SJSA1 (cell line): Measurements from ENCODE around the gene COQ8A. TPM values are rescaled to one million over a fixed set of nuclear protein-coding genes. Genes with fewer than 3 reads are reported as not detected.
"Not testable (repeated sequence)": the region's sequence is repeated elsewhere in the genome, so short reads cannot be mapped to it uniquely, and the experiment has no call there.

Experiments used
- DNase-seq, 2 experiments: peaks; one replicate each; pipeline ENCODE4 v3.0.0-alpha.2; 2015 to 2020; ENCODE audit warnings: low spot score in 2 of 2, low read depth in 1 of 2
- H3K27ac ChIP-seq: fragments of 250-450 bp; sonication (Bioruptor Pico); 2 replicates; pipeline ENCODE4 v1.5.1; 2020; ENCODE audit warnings: mild to moderate bottlenecking, moderate library complexity
- H3K27me3 ChIP-seq: fragments of 250-450 bp; sonication (Bioruptor Pico); replicated peaks from 2 replicates; pipeline ENCODE4 v1.5.1; 2020; ENCODE audit warnings: mild to moderate bottlenecking, moderate library complexity
- H3K36me3 ChIP-seq: fragments of 250-450 bp; sonication (Bioruptor Pico); 2 replicates; pipeline ENCODE4 v1.5.1; 2020; ENCODE audit warnings: mild to moderate bottlenecking
- H3K4me1 ChIP-seq: fragments of 250-450 bp; sonication (Bioruptor Pico); replicated peaks from 2 replicates; pipeline ENCODE4 v1.6.1; 2021; ENCODE audit warnings: mild to moderate bottlenecking
- H3K4me3 ChIP-seq: fragments of 250-450 bp; sonication (Bioruptor Pico); 2 replicates; pipeline ENCODE4 v1.5.1; 2020; ENCODE audit warnings: mild to moderate bottlenecking
- H3K9me3 ChIP-seq: fragments of 250-450 bp; sonication (Bioruptor Pico); replicated peaks from 2 replicates; pipeline ENCODE4 v1.5.1; 2020; ENCODE audit warnings: mild to moderate bottlenecking
- total RNA-seq: library from RNA; depleted of rRNA; stranded (reverse); fragments of >200 nt; shearing (Covaris generic); gene quantifications from 2 replicates; pipeline ENCODE4 v1.2.3, GENCODE V29; 2014

COQ8A gene
- total RNA-seq, 1 experiment from 2014 or later = 4.8 TPM

DNA sequence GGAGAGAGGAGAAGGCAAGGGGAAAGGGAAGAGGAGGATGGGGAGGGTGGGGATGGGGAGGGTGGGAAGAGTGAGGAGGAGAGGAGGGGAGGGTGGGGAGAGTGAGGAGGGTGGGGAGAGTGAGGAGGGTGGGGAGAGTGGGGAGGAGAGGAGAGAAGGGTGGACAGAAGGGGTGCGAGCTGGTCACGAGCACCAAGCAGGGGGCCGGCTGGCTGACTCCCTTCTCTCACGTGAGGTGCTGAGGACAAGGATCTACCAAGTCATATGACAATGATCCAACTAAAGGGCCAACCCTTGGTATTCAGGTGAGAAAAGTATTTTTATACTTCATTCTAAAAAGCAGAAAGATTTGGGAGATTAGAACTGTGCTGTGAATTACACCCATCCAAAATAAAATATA, 51.8 kb downstream of the COQ8A start:
- H3K36me3 ChIP-seq = peaks cover 29% of the 10 kb centered on the region
- no peaks in the 10 kb centered on the region for H3K27me3 ChIP-seq
- H3K4me3 ChIP-seq = no peak overlapping the region
- no peaks in the 10 kb centered on the region for H3K4me1 ChIP-seq
- DNase-seq = no peak
- H3K27ac ChIP-seq = no peak overlapping the region
- no peaks in the 10 kb centered on the region for H3K9me3 ChIP-seq

DNA sequence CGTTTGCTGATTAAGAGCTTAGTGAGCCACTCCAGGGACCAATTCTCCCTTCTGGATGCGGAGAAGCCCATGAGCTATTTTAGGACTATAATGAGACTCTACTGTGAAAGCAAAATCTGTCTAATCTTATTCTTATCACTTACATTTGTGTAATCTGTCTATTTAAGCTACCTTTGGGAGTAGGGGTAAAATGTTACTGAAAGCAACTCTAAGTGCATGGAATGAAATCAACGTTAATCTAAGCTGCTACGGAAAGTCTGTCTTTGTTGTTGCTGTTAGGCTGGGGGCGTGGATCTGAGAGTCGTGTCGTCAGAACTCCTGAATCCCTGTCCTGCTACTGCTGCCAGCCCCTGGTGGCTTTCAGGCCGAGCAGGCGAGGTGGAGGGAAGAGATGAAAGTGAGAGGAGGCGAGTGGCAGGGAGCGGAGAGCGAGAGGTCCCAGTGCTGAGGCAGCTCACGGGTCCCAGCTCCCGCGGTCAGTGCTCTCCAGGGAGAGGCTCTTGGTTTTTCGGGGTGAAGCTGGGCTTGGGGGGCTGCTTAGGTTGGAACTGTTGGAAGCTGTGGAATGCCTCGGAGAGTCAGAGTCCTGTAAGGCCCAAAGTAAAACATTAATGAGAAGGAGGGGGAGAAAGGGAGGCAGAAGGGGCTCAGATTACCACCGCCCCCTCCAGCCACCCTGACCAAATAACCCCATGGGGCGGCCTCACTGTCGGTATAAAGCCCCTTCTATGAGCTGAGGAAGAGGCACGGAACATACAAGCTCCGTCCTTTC, 53.9 kb downstream of the COQ8A start:
- Histone ChIP-seq H3K9me3 (no peaks in the 10 kb centered on the region), H3K4me3 (no peak overlapping the region), H3K27ac (no peak overlapping the region), H3K4me1 (no peaks in the 10 kb centered on the region), H3K36me3 (peaks cover 26% of the 10 kb centered on the region), H3K27me3 (no peaks in the 10 kb centered on the region)
- DNase-seq = no peak

DNA sequence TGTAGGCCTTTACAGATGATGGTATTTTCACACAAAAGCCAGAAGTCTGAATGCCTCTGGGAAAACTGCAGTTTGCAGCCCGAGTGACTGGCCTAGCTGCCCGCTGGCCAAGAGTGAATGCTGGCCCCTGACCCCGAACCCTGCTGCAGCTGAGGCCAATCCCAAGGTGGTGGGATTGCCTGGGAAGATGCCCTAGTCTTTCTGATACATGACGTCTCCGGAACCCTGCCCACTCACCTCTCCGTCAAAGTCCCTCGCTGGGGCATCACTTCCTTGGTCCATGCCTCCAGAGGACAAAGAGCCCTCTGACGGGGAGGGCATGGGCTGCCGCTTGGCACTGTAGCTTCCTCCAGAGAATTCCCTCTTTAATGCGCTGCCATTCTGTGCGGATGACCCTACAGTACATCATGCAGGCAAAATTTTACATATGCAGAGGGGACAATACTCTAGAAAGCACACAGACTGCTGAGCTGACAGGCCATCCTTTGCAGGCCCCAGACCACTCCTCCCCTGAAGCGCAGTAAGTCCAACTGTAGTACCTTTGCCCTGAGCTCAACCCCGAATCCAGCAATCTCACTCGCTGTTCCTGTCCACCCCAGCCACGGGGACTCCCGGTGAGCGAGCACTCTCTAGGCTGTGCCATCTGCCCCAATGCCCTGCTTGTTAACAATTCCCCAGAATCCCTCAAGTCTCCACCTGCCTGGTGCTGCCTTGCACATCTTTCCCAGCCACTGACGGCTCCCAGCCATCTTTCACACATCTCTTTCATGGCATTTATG, 54.7 kb downstream of the COQ8A start:
- Histone ChIP-seq H3K4me1 (no peaks in the 10 kb centered on the region), H3K27ac (no peak overlapping the region), H3K27me3 (no peaks in the 10 kb centered on the region), H3K9me3 (no peaks in the 10 kb centered on the region), H3K36me3 (peaks cover 19% of the 10 kb centered on the region), H3K4me3 (no peak overlapping the region)
- no peak for DNase-seq

DNA sequence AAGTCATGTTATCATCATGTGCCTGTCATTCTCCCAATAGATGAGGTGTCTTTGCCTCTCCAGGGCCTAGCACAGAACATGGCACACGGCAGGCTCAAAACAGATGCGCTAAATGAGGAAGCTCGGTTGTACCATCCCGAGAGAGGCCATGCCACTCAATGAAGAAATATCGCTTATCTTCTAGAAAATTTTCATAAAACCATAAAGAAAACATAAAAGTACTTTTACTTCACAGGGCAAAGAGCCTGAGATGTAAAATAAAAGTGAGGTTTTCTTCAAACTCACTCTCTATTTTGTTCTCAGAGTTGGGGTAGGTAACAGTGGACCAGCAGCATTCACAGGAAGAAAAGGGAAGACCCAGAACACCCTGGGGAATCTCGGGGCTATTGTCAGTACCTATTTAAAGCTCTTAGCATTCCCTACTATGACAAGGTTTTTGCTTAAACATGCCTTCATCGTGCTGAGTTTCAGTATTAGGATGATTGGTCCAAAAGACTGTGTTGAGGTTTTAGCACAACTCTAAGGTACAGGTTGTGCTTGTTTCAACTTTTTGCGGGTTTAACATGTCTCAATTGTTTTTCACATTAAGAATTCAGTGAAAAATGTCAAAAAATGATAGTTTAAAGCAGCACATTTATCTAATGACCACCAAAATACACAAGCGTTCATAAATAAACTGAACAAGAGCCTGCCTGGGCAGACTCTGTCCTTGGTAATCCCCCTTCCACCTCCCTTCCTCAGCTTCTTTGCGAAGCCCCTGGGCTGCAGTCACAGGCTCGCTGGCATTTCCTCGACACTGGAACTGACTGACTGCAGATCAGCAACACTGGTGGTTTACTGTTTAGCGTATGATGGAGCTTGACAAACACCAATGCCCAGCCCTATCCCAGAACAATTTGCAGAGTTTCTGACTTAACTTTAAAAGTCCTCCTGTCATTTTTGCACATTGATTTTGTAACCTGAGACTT, 55.6 kb downstream of the COQ8A start:
- peaks cover 15% of the 10 kb centered on the region for H3K36me3 ChIP-seq
- DNase-seq = no peak
- no peaks in the 10 kb centered on the region for H3K4me1 ChIP-seq
- no peaks in the 10 kb centered on the region for H3K27me3 ChIP-seq
- no peaks in the 10 kb centered on the region for H3K9me3 ChIP-seq
- H3K27ac ChIP-seq = no peak overlapping the region
- H3K4me3 ChIP-seq = no peak overlapping the region

DNA sequence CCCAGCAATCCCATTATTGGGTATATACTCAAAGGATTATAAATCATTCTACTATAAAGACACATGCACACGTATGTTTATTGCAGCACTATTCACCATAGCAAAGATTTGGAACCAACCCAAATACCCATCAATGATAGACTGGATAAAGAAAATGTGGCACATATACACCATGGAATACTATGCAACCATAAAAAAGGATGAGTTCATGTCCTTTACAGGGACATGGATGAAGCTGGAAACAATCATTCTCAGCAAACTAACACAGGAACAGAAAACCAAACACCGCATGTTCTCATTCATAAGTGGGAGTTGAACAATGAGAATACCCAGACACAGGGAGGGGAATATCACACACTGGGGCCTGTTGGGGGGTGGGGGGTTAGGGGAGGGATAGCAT, 59.5 kb downstream of the COQ8A start:
- H3K9me3 ChIP-seq, DNase-seq, H3K4me1 ChIP-seq, H3K27me3 ChIP-seq, H3K4me3 ChIP-seq, H3K27ac ChIP-seq: not testable (repeated sequence)
- H3K36me3 ChIP-seq = peaks cover 18% of the 10 kb centered on the region

DNA sequence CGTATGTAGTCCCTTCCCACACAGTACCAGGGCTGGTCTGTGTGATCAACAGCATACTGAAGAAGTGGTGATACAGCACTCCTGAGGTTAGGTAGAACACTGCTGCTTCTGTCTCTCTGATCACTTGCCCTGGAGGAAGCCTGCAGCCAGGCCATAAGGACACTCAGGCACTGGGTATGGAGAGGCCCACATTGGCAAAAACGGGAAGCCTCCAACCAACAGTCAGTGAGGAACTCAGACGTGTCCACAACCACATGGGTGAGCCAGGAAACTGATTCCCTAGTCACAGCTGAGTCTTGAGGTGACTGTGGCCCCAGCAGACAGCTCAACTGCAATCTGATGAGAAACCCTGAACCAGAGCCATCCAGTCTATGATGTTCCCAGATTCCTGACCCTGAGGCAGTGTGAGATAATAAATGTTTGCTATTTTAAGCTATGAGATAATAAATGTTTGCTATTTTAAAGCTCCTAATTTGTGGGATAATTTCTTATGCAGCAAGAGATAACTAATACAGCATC, 62.5 kb downstream of the COQ8A start:
- Histone ChIP-seq H3K4me3 (no peak overlapping the region), H3K27me3 (no peaks in the 10 kb centered on the region), H3K27ac (no peak overlapping the region), H3K4me1 (no peaks in the 10 kb centered on the region), H3K36me3 (peaks cover 22% of the 10 kb centered on the region), H3K9me3 (no peaks in the 10 kb centered on the region)
- DNase-seq = no peak

DNA sequence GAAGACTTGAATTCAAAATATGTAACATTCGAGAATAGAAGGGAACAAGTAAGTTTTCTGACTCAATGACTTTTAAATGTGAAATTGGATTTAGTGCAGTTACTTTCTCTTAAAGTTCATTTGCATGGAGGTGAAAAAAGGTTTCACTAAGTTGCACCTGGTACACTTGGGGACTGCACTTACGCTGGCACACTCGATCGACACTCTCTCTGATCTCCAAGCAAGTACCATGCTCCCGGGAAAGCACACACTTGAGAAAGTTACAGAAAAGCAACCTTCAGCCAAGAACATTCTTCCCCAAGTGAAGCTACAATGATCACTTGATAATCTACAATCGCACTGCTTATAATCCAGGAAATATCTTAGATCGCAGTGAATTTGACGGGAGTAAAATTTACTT, 63.1 kb downstream of the COQ8A start:
- no peak overlapping the region for H3K27ac ChIP-seq
- H3K9me3 ChIP-seq = no peaks in the 10 kb centered on the region
- peaks cover 22% of the 10 kb centered on the region for H3K36me3 ChIP-seq
- DNase-seq = no peak
- H3K27me3 ChIP-seq = no peaks in the 10 kb centered on the region
- H3K4me3 ChIP-seq = no peak overlapping the region
- H3K4me1 ChIP-seq = no peaks in the 10 kb centered on the region

DNA sequence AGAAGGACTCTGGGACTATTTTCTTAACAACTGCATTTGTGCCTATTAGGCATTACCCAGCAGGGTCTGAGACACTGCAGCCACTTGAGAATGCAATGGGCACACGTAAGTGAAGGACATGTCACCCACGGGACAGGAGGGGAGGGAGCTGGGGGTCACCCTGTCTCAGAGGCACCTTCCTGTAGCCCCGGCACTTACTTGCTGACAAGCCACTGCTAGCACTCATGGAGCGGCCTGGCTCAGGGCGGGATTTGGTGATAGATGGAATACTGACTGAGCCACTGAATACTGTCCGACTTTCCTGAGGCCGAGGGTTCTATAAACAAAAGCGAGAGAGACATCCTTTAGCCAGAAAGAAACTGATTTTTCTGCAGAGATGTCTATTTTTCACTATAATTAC, 64.7 kb downstream of the COQ8A start:
- no peak overlapping the region for H3K27ac ChIP-seq
- H3K9me3 ChIP-seq = no peaks in the 10 kb centered on the region
- H3K27me3 ChIP-seq = no peaks in the 10 kb centered on the region
- H3K4me3 ChIP-seq = no peak overlapping the region
- no peak for DNase-seq
- no peaks in the 10 kb centered on the region for H3K4me1 ChIP-seq
- H3K36me3 ChIP-seq = peaks cover 22% of the 10 kb centered on the region

DNA sequence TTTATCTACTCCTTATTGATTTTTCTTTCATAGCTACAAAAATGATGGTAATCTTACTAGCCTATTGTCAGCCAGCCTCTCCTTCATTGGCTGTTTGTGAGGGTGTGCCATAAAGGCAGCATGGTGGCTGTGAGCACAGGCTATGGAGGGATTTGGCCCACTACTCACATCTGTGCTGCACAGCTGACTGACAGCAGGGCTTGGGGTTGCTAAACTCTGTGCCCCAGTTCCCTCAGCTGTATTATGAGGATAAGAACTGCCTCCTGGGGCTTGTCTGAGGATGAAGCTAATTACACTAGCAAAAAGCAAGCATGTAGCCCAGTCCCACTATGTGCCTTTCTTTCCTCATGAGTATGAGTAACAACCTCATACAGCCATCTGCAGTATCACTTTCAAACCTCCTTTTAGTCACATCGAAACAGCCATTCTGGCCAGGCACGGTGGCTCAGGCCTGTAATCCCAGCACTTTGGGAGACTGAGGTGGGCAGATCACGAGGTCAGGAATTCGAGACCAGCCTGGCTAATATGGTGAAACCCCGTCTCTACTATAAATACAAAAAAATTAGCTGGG, 66.2 kb downstream of the COQ8A start:
- Histone ChIP-seq H3K4me3 (no peak overlapping the region), H3K36me3 (peaks cover 21% of the 10 kb centered on the region), H3K9me3 (no peaks in the 10 kb centered on the region), H3K27me3 (no peaks in the 10 kb centered on the region), H3K27ac (no peak overlapping the region), H3K4me1 (no peaks in the 10 kb centered on the region)
- no peak for DNase-seq

DNA sequence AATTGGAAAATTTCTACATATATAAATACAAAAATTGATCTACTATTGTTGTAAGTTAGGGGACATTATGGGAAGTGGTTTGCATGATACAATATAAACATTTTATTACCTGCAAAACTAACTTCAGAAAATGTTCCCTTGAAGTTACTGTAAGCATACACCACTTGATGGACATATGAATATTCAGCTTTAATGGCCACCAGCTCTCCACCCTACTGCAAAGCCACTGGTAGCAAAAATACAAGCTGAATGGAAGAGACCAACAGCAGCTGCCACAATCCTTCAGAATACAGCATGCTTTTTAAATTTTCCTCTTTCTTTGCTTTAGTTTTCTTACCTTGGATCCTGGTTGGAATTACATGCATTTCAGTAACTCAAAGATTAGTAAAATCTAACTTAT, 69.8 kb downstream of the COQ8A start:
- H3K27ac ChIP-seq = no peak overlapping the region
- no peak for DNase-seq
- no peaks in the 10 kb centered on the region for H3K9me3 ChIP-seq
- H3K36me3 ChIP-seq = peaks cover 14% of the 10 kb centered on the region
- no peaks in the 10 kb centered on the region for H3K4me1 ChIP-seq
- no peak overlapping the region for H3K4me3 ChIP-seq
- no peaks in the 10 kb centered on the region for H3K27me3 ChIP-seq

DNA sequence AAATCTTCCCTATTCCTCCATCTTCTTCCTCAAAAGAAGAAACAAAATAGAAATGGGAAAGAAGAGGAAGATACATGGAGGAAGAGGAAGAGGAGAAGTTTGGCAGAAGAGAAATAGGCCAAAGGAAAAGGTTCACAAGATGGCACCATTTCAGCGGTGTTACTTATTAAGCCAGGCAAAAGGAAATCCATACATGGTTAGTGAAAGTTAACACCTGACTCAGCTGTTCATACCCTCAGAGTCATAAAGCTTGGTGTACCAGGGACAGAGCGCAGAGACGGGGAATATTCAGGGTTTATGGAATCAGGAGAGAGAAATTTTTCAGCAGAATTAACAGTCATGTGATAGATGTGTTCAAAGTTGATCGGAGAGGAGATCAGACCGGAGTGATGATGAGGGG, 70.6 kb downstream of the COQ8A start:
- no peaks in the 10 kb centered on the region for H3K9me3 ChIP-seq
- no peaks in the 10 kb centered on the region for H3K4me1 ChIP-seq
- no peak overlapping the region for H3K4me3 ChIP-seq
- H3K36me3 ChIP-seq = peaks cover 10% of the 10 kb centered on the region
- no peak overlapping the region for H3K27ac ChIP-seq
- H3K27me3 ChIP-seq = no peaks in the 10 kb centered on the region
- no peak for DNase-seq

DNA sequence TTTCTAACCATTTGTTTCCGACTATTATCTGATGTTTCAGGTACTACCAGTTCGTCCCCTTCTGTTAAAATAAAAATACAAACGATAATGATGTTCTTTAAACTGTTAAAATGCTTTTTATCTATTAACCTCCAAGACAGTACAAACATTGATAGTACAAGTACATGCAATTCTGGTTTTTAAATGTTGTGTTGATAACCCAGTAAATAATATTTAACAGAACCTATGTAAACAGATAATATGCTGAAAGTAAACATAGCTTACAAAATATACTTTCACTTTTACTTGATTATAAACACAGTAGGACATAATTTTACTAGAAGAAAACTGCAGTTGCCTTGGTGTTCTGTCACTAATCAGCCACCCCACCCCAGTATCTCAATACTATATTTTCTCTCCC, 76.9 kb downstream of the COQ8A start:
- H3K27me3 ChIP-seq = no peaks in the 10 kb centered on the region
- H3K4me1 ChIP-seq = no peaks in the 10 kb centered on the region
- DNase-seq = no peak
- peaks cover 41% of the 10 kb centered on the region for H3K36me3 ChIP-seq
- H3K9me3 ChIP-seq = 0 out of 2 replicates have a peak, but pooled peaks cover 2% of the 10 kb centered on the region
- H3K27ac ChIP-seq = no peak overlapping the region
- H3K4me3 ChIP-seq = no peak overlapping the region

DNA sequence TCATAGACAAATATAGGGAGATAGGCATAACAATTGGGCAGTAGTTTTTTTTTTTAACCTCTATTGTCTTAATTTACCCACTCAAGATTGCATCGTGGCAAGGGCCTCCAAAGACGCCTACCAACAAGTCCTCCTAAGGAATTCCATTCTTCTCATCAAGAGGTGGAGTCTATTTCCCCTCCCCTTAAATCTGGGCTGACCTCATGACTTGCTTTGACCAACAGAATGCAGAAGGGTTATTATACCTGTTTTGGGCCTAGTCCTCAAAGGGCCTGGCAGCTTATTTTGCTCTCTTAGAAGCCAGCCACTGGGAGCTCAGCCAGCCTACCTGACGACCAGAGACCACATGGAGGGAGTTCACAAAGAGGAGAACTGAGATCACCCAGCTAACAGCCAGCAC, 92.3 kb downstream of the COQ8A start:
- Histone ChIP-seq H3K27ac (no peak overlapping the region), H3K4me1 (no peaks in the 10 kb centered on the region), H3K9me3 (no peaks in the 10 kb centered on the region), H3K4me3 (no peak overlapping the region), H3K27me3 (no peaks in the 10 kb centered on the region), H3K36me3 (peaks cover 51% of the 10 kb centered on the region)
- no peak for DNase-seq
